ENCODE data around the gene TMTC1. TPM values are rescaled to one million over a fixed set of nuclear protein-coding genes. Genes with fewer than 3 reads are reported as not detected.

The TMTC1 gene
- polyA plus RNA-seq, 1 of the 3 experiments (the other 2 are of a cell fraction) = 0.13 TPM

DNA sequence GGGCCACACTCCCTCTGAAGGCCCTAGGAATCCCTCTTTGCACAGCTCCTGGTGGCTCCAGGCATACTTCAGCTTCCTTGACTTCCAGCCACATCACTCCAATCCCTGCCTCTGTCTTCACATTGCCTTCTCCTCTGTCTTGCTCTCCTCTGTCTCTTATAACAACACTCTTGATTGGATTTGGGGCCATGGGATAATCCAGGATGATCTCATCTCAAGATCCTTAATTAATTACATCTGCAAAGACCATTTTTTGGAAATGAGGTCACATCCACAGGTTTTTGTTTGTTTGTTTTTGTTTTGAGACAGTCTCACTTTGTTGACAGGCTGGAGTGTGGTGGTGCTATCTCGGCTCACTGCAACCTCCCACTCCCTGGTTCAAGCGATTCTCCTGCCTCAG lies 88.7 kb downstream of the TMTC1 start:
- Histone ChIP-seq H4K20me1 (ENCODE audit: insufficient read depth) (no peaks in the 10 kb centered on the region), H3K4me3 (ENCODE audit: low read depth in 2 of 2, low read length in 1 of 2) (no peak overlapping the region), H3K9ac (no peak overlapping the region), H3K36me3 (replicated peaks in 1 of 2; ENCODE audit: control insufficient read depth in 1 of 2, insufficient read depth in 2 of 2, low read length in 1 of 2) (no peaks in the 10 kb centered on the region), H3K4me1 (ENCODE audit: control insufficient read depth in 1 of 2, insufficient read depth in 2 of 2, low read depth in 1 of 2, low read length in 1 of 2) (no peaks in the 10 kb centered on the region; a peak in 1 of 4 replicates), H3K79me2 (ENCODE audit: insufficient read depth) (no peaks in the 10 kb centered on the region), H3K9me3 (no peaks in the 10 kb centered on the region), H3K27me3 (ENCODE audit: insufficient read depth) (no peaks in the 10 kb centered on the region), H3K4me2 (no peak overlapping the region), H3F3A (replicated peaks; ENCODE audit: insufficient read depth) (no peaks in the 10 kb centered on the region), H2AFZ (ENCODE audit: low read depth) (no peak overlapping the region), H3K9me2 (no peaks in the 10 kb centered on the region), H3K27ac (ENCODE audit: low read depth in 2 of 2, low read length in 1 of 2) (no peak overlapping the region)
- TF ChIP-seq RFX5 (IDR thresholded peaks at IDR 0.05; ENCODE audit: low read length) (no peak), NFIC (IDR thresholded peaks at IDR 0.05; ENCODE audit: borderline replicate concordance) (no peak), MXI1 (IDR thresholded peaks at IDR 0.05; ENCODE audit: low read depth, low read length) (no peak), YY1 (IDR thresholded peaks at IDR 0.05; ENCODE audit: low read depth) (no peak), FOXM1 (IDR thresholded peaks at IDR 0.05; ENCODE audit: low read depth) (no peak)
- TF ChIP-seq, protein P1, sequence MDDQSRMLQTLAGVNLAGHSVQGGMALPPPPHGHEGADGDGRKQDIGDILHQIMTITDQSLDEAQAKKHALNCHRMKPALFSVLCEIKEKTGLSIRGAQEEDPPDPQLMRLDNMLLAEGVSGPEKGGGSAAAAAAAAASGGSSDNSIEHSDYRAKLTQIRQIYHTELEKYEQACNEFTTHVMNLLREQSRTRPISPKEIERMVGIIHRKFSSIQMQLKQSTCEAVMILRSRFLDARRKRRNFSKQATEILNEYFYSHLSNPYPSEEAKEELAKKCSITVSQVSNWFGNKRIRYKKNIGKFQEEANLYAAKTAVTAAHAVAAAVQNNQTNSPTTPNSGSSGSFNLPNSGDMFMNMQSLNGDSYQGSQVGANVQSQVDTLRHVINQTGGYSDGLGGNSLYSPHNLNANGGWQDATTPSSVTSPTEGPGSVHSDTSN (IDR thresholded peaks at IDR 0.05) = no peak
- POLR2A ChIA-PET = no interaction called here
- no peak for DNase-seq
- CTCF ChIA-PET = no interaction called here
- 71% methylated on average over 2 of the region's 2 CpGs for WGBS (ENCODE audit: low lambda C conversion rate)

DNA sequence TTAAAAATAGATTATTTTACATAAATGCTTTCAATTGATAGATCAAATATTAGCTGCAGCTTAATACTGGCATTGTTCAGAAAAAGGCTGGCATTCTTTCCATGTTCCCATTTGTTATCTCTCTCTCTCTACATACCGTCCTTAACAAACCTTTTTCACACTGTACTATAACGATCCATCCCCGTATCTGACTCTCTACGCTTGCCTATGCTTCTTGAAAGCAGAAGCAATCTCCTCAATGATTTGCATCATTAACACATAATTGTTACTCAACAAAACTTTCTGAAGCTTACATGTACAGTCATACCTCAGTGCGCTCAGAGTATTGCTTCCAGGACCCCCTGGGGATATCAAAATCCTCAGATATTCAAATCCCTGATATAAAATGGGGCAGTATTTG lies 89.7 kb downstream of the TMTC1 start:
- H3K4me3 ChIP-seq (ENCODE audit: low read depth in 2 of 2, low read length in 1 of 2) = no peak overlapping the region
- no peaks in the 10 kb centered on the region for H3F3A ChIP-seq (replicated peaks; ENCODE audit: insufficient read depth)
- H3K36me3 ChIP-seq (replicated peaks in 1 of 2; ENCODE audit: control insufficient read depth in 1 of 2, insufficient read depth in 2 of 2, low read length in 1 of 2) = no peaks in the 10 kb centered on the region
- H4K20me1 ChIP-seq (ENCODE audit: insufficient read depth) = no peaks in the 10 kb centered on the region
- 70% methylated on average over 5 of the region's 5 CpGs for WGBS (ENCODE audit: low lambda C conversion rate)
- no peaks in the 10 kb centered on the region for H3K9me3 ChIP-seq
- H2AFZ ChIP-seq (ENCODE audit: low read depth) = no peak overlapping the region
- no peaks in the 10 kb centered on the region for H3K27me3 ChIP-seq (ENCODE audit: insufficient read depth)
- DNase-seq = no peak
- H3K4me1 ChIP-seq (ENCODE audit: control insufficient read depth in 1 of 2, insufficient read depth in 2 of 2, low read depth in 1 of 2, low read length in 1 of 2) = no peaks in the 10 kb centered on the region; a peak in 1 of 4 replicates
- no peaks in the 10 kb centered on the region for H3K79me2 ChIP-seq (ENCODE audit: insufficient read depth)
- POLR2A ChIA-PET = no interaction called here
- no peak for TF ChIP-seq RXRA (IDR thresholded peaks at IDR 0.05; ENCODE audit: borderline replicate concordance, low read depth)
- H3K9ac ChIP-seq = no peak overlapping the region
- no peak overlapping the region for H3K27ac ChIP-seq (ENCODE audit: low read depth in 2 of 2, low read length in 1 of 2)
- H3K4me2 ChIP-seq = no peak overlapping the region
- CTCF ChIA-PET = no interaction called here
- H3K9me2 ChIP-seq = no peaks in the 10 kb centered on the region

DNA sequence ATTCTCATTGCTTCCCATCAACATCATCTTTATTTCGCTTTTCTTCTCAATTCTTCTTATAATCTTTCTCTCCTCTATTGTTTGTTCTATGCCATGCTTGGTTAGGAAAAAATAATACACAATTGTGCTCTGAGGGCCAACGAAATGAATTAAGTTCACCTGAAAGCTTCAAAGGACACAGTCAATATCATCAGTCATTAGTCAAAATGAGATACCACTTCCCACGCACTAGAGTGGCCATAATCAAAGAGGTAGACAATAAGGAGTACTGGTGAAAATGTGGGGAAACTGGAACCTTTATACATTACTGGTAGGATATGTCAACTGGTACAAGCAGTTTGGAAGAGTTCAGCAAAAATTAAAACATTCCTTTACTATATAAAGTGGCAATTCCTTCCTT lies 91.5 kb downstream of the TMTC1 start:
- Histone ChIP-seq H3K27me3 (ENCODE audit: insufficient read depth) (no peaks in the 10 kb centered on the region), H3K4me1 (ENCODE audit: control insufficient read depth in 1 of 2, insufficient read depth in 2 of 2, low read depth in 1 of 2, low read length in 1 of 2) (no peaks in the 10 kb centered on the region), H3F3A (replicated peaks; ENCODE audit: insufficient read depth) (no peaks in the 10 kb centered on the region), H3K36me3 (replicated peaks in 1 of 2; ENCODE audit: control insufficient read depth in 1 of 2, insufficient read depth in 2 of 2, low read length in 1 of 2) (no peaks in the 10 kb centered on the region), H3K4me2 (no peak overlapping the region), H4K20me1 (ENCODE audit: insufficient read depth) (no peaks in the 10 kb centered on the region), H3K79me2 (ENCODE audit: insufficient read depth) (no peaks in the 10 kb centered on the region), H3K9ac (no peak overlapping the region), H3K4me3 (ENCODE audit: low read depth in 2 of 2, low read length in 1 of 2) (no peak overlapping the region), H2AFZ (ENCODE audit: low read depth) (no peak overlapping the region), H3K9me3 (no peaks in the 10 kb centered on the region), H3K27ac (ENCODE audit: low read depth in 2 of 2, low read length in 1 of 2) (no peak overlapping the region), H3K9me2 (no peaks in the 10 kb centered on the region)
- no peak for DNase-seq
- ChIA-PET CTCF (no interaction called here), POLR2A (no interaction called here)
- 52% methylated on average over 3 of the region's 3 CpGs for whole genome bisulfite sequencing (ENCODE audit: low lambda C conversion rate)
- TF ChIP-seq SIN3A (IDR thresholded peaks at IDR 0.05; ENCODE audit: borderline replicate concordance, low read depth, low read length) (no peak), TCF12 (IDR thresholded peaks at IDR 0.05) (no peak), EZH2phosphoT487 (IDR thresholded peaks at IDR 0.05; ENCODE audit: borderline replicate concordance, low read depth) (no peak), TAF1 (IDR thresholded peaks at IDR 0.05; ENCODE audit: borderline replicate concordance, low read depth, low read length) (no peak), EP300 (IDR thresholded peaks at IDR 0.05; ENCODE audit: borderline replicate concordance in 1 of 2, low read depth in 1 of 2, low read length in 1 of 2) (no peak), ELF1 (IDR thresholded peaks at IDR 0.05) (no peak), RXRA (IDR thresholded peaks at IDR 0.05; ENCODE audit: borderline replicate concordance, low read depth) (no peak), MEF2A (IDR thresholded peaks at IDR 0.05; ENCODE audit: borderline replicate concordance, low read depth) (no peak), POLR2AphosphoS5 (IDR thresholded peaks at IDR 0.05; ENCODE audit: low read depth, low read length) (no peak), NFIC (IDR thresholded peaks at IDR 0.05; ENCODE audit: borderline replicate concordance) (no peak), FOXJ3 (CRISPR knock-in tag; IDR thresholded peaks at IDR 0.05) (no peak), GABPA (IDR thresholded peaks at IDR 0.05; ENCODE audit: low read depth) (no peak), TEAD4 (IDR thresholded peaks at IDR 0.05; ENCODE audit: borderline replicate concordance, insufficient read depth) (no peak), RFX5 (IDR thresholded peaks at IDR 0.05; ENCODE audit: low read length) (no peak), NRF1 (IDR thresholded peaks at IDR 0.05; ENCODE audit: low read depth, low read length) (no peak)
- TF ChIP-seq, protein P2, sequence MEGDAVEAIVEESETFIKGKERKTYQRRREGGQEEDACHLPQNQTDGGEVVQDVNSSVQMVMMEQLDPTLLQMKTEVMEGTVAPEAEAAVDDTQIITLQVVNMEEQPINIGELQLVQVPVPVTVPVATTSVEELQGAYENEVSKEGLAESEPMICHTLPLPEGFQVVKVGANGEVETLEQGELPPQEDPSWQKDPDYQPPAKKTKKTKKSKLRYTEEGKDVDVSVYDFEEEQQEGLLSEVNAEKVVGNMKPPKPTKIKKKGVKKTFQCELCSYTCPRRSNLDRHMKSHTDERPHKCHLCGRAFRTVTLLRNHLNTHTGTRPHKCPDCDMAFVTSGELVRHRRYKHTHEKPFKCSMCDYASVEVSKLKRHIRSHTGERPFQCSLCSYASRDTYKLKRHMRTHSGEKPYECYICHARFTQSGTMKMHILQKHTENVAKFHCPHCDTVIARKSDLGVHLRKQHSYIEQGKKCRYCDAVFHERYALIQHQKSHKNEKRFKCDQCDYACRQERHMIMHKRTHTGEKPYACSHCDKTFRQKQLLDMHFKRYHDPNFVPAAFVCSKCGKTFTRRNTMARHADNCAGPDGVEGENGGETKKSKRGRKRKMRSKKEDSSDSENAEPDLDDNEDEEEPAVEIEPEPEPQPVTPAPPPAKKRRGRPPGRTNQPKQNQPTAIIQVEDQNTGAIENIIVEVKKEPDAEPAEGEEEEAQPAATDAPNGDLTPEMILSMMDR (IDR thresholded peaks at IDR 0.05) = no peak
- TF ChIP-seq, protein P1 (IDR thresholded peaks at IDR 0.05) = no peak
